K562 (cell line): ENCODE measurements around the gene NAT8. TPM values are rescaled to one million over a fixed set of nuclear protein-coding genes. Genes with fewer than 3 reads are reported as not detected.
"Not testable (repeated sequence)": the region's sequence is repeated elsewhere in the genome, so short reads cannot be mapped to it uniquely, and the experiment has no call there.

ENCODE experiments used
- ATAC-seq: fragments of 200-7000 bp; cut with Tn5 transposase; 3 replicates; pipeline ENCODE4 v1.9.1; 2020; ENCODE audit warnings: moderate library complexity
- BruUV-seq: library from RNA; stranded (reverse); fragments of 400-500 nt; replicated peaks from 2 replicates; lab custom pipeline; 2021; lab: Mats Ljungman, UMichigan
- CTCF ChIA-PET: fragments of 300-600 bp; formaldehyde crosslinking; extraction: SDS; loops from one replicate; lab custom pipeline; 2021; ENCODE audit warnings: low intra/inter-chr PET ratio; lab: Yijun Ruan, JAX
- POLR2A ChIA-PET: fragments of 300-600, 350-650 bp; sonication (Branson Sonifier 250); formaldehyde crosslinking; extraction: SDS; loops from one replicate; lab custom pipeline; 2021; ENCODE audit warnings: antibody characterized with exemption, inconsistent platforms; lab: Yijun Ruan, JAX
- DNase-seq, 4 experiments: peaks; one replicate each; pipeline versions ENCODE4 v3.0.0 to v3.0.0-alpha.2; 2011 to 2018; ENCODE audit warnings: low spot score in 3 of 4, mixed read lengths in 3 of 4; ENCODE audit errors: extremely low read depth in 1 of 4
- FAIRE-seq: peaks from 2 replicates; lab custom pipeline; 2011; peaks lifted over from hg19 to GRCh38; lab: Jason Lieb, UNC
- H2AFZ ChIP-seq: 2 replicates; pipeline ENCODE4 v1.6.0; 2011; ENCODE audit warnings: low read depth, low read length, control low read depth, inconsistent platforms
- H3K27ac ChIP-seq: fragments of 200-600 bp; 3 replicates; pipeline ENCODE4 v1.8.0; 2011; ENCODE audit warnings: low read depth, mild to moderate bottlenecking, control low read depth, inconsistent platforms, low read length, moderate library complexity, mixed read lengths; ENCODE audit errors: extremely low read depth
- H3K27me3 ChIP-seq, 2 experiments: fragments of 300-600 bp in 1 of 2; 2 replicates in 1 of 2; 3 replicates in 1 of 2; pipeline versions ENCODE4 v1.6.0 to v1.8.0; 2011; ENCODE audit warnings: inconsistent platforms in 2 of 2, low read length in 2 of 2, mild to moderate bottlenecking in 1 of 2, mixed read lengths in 1 of 2, moderate library complexity in 1 of 2; ENCODE audit not compliant: control insufficient read depth in 2 of 2, insufficient read depth in 2 of 2
- H3K36me3 ChIP-seq: fragments of 300-600 bp; 3 replicates; pipeline ENCODE4 v1.8.0; 2011; ENCODE audit warnings: mild to moderate bottlenecking, low read length, inconsistent platforms; ENCODE audit not compliant: control insufficient read depth, insufficient read depth
- H3K4me1 ChIP-seq, 2 experiments: fragments of 200-600 bp in 1 of 2; replicated peaks in 1 of 2; 2 replicates in 1 of 2; 3 replicates in 1 of 2; pipeline versions ENCODE4 v1.5.1 to v1.8.0; 2011; ENCODE audit warnings: inconsistent platforms in 2 of 2, low read length in 2 of 2, mild to moderate bottlenecking in 1 of 2, mixed read lengths in 1 of 2, moderate library complexity in 1 of 2; ENCODE audit not compliant: control insufficient read depth in 2 of 2, insufficient read depth in 2 of 2
- H3K4me2 ChIP-seq: 2 replicates; pipeline ENCODE4 v1.6.1; 2011; ENCODE audit warnings: low read length, control low read depth, inconsistent platforms, mixed read lengths; ENCODE audit not compliant: insufficient read depth
- H3K4me3 ChIP-seq: fragments of 200-600 bp; sonication (generic), shearing (Covaris generic); 2 replicates; pipeline ENCODE4 v1.5.1; 2016; ENCODE audit warnings: control low read depth, inconsistent platforms
- H3K79me2 ChIP-seq: fragments of 200-600 bp; 3 replicates; pipeline ENCODE4 v1.8.0; 2011; ENCODE audit warnings: low read length, inconsistent platforms; ENCODE audit not compliant: control insufficient read depth, insufficient read depth
- H3K9ac ChIP-seq, 2 experiments: 2 replicates each; pipeline versions ENCODE4 v1.6.0 to v1.6.1; 2011; ENCODE audit warnings: low read depth in 2 of 2, low read length in 2 of 2, control low read depth in 1 of 2, inconsistent platforms in 1 of 2, mild to moderate bottlenecking in 1 of 2, mixed read lengths in 1 of 2; ENCODE audit not compliant: insufficient read depth in 1 of 2
- H3K9me1 ChIP-seq: one replicate; pipeline ENCODE4 v1.6.0; 2011; ENCODE audit warnings: inconsistent platforms, mild to moderate bottlenecking, low read length, moderate library complexity; ENCODE audit not compliant: control insufficient read depth, insufficient read depth
- H3K9me3 ChIP-seq: replicated peaks from 2 replicates; pipeline ENCODE4 v1.5.1; 2011; ENCODE audit warnings: low read depth, low read length, inconsistent platforms; ENCODE audit not compliant: control insufficient read depth, insufficient read depth
- H4K20me1 ChIP-seq: replicated peaks from 2 replicates; pipeline ENCODE4 v1.6.1; 2011; ENCODE audit warnings: low read length, inconsistent platforms, mixed read lengths; ENCODE audit not compliant: control insufficient read depth, insufficient read depth
- CTCF ChIP-seq, 3 experiments: IDR thresholded peaks in 2 of 3; conservative IDR thresholded peaks in 1 of 3; 2 replicates each; pipeline ENCODE4 v1.5.1; 2011 to 2012; ENCODE audit warnings: low read length in 3 of 3, mild to moderate bottlenecking in 3 of 3, control low read depth in 2 of 3, improper control_type of control experiment in 1 of 3, inconsistent platforms in 1 of 3, low read depth in 1 of 3, mixed read lengths in 1 of 3, moderate library complexity in 1 of 3; ENCODE audit not compliant: insufficient read depth in 2 of 3
- NFIC ChIP-seq: fragments of 450-650 bp; IDR thresholded peaks from 2 replicates; pipeline ENCODE4 v1.6.1; 2017; ENCODE audit warnings: mild to moderate bottlenecking, inconsistent platforms
- NFIX ChIP-seq: fragments of 250-450 bp; sonication (Bioruptor Pico); IDR thresholded peaks from 2 replicates; pipeline ENCODE4 v1.4.0; 2020; ENCODE audit warnings: low read depth, mild to moderate bottlenecking, moderate library complexity
- RAD21 ChIP-seq, 2 experiments: fragments of 250-450 bp in 1 of 2; fragments of 450-650 bp in 1 of 2; sonication (Bioruptor Pico) in 1 of 2; formaldehyde crosslinking in 1 of 2; IDR thresholded peaks in 1 of 2; conservative IDR thresholded peaks in 1 of 2; 2 replicates each; pipeline versions ENCODE4 v1.4.0 to v1.8.0; 2020 to 2022; ENCODE audit warnings: mild to moderate bottlenecking in 2 of 2, moderate library complexity in 1 of 2
- STAG1 ChIP-seq: sonication (generic); formaldehyde crosslinking; IDR thresholded peaks from 2 replicates; pipeline ENCODE4 v1.5.0; 2020; ENCODE audit warnings: missing genetic modification reagents, borderline replicate concordance
- WGBS: fragments of 100-300 bp; shearing (Covaris generic); methylation state at CpG from one replicate; pipeline ENCODE4 v1.1.6; 2016; ENCODE audit warnings: low coverage, mixed read lengths; ENCODE audit not compliant: insufficient coverage; ENCODE audit errors: missing lambda C conversion rate; 5-methylcytosine and 5-hydroxymethylcytosine counted together
- in situ Hi-C: fragments of 300-500 bp; cut with MboI; formaldehyde crosslinking; loops from 4 replicates; pipeline ENCODE4 v1.15.0; 2018; ENCODE audit warnings: inconsistent platforms, mixed read lengths
- intact Hi-C: fragments of 100-400 bp; cut with micrococcal nuclease; formaldehyde crosslinking; loops from 2 replicates; pipeline ENCODE4 v1.14.2; 2022
- polyA plus RNA-seq, 8 experiments: library from polyadenylated mRNA; depleted of rRNA in 4 of 8; stranded (reverse) in 5 of 8; unstranded in 3 of 8; fragments of >200 nt; fragmentation: Nextera tagmentation in 2 of 8; fragmentation: Illumina TruSeq in 1 of 8; extraction: Ambion mirVana in 2 of 8; extraction: Trizol in 1 of 8; gene quantifications; 2 replicates each; pipeline versions ENCODE4 v1.2.1 to v1.2.3, GENCODE V29; 2011 to 2014; ENCODE audit warnings: inconsistent platforms in 1 of 8, missing spikeins in 1 of 8
- total RNA-seq, 7 experiments: library from RNA; depleted of rRNA in 6 of 7; stranded (reverse); fragments of >200 nt in 6 of 7; fragmentation: Illumina TruSeq in 2 of 7; extraction: Trizol in 2 of 7; gene quantifications; 2 replicates each; pipeline versions ENCODE4 v1.2.1 to v1.2.3, GENCODE V29; 2011 to 2021; ENCODE audit warnings: low replicate concordance in 1 of 7

The NAT8 gene
- total and polyA plus RNA-seq, 9 of the 15 experiments (the other 6 are each of a cell fraction or from before 2014, with no cell fraction given): not detected

- DNase-seq, H3K9me3 ChIP-seq, H3K27me3 ChIP-seq, H3K36me3 ChIP-seq, H3K27ac ChIP-seq, POLR2A ChIA-PET, BruUV-seq, H3K4me3 ChIP-seq, H3K4me1 ChIP-seq, H3K4me2 ChIP-seq, H3K79me2 ChIP-seq, H3K9ac ChIP-seq, ATAC-seq, in situ Hi-C loops, H4K20me1 ChIP-seq, H2AFZ ChIP-seq, FAIRE-seq, H3K9me1 ChIP-seq: not testable (repeated sequence)
- WGBS: 13% methylated on average over 1 of the region's 1 CpG
- CTCF ChIA-PET: interaction anchor here (0.5 to 1.6 kb wide), 2 partner anchors 129 to 421 kb away, joined by 3 read pairs; no protein-coding TSS in a partner anchor
- intact Hi-C loops: loop anchor here (10.0 kb wide), 1 partner anchor 460 kb away; the partner anchor contains the start of gene BOLA3
- peak; percentile 88 for TF ChIP-seq NFIC
- TF ChIP-seq NFIX: peak; percentile 65
Observed at GRCh38 chr2:73684325-73684724, 42.1 kb upstream of the NAT8 start.

GRCh38 chr2:73679951-73680571, 37.8 kb upstream of the NAT8 start:
- H3K9ac ChIP-seq, H3K4me3 ChIP-seq, H4K20me1 ChIP-seq, H3K36me3 ChIP-seq, BruUV-seq, H3K27ac ChIP-seq, H3K4me1 ChIP-seq, H3K9me1 ChIP-seq, H2AFZ ChIP-seq, H3K4me2 ChIP-seq, H3K79me2 ChIP-seq, in situ Hi-C loops, H3K27me3 ChIP-seq: not testable (repeated sequence)
- WGBS: 14% methylated on average over 5 of the region's 5 CpGs
- POLR2A ChIA-PET: interaction anchor here (0.5 to 0.9 kb wide), 4 partner anchors 11 to 469 kb away, joined by 3 to 4 read pairs (median 3); partner anchors contain the start of gene CCT7
- CTCF ChIA-PET: interaction anchor here (1.0 kb wide), 1 partner anchor 306 kb away, joined by 3 read pairs; no protein-coding TSS in a partner anchor
- DNase-seq: peak; percentile 17 to 67 (median 30)
- peak; percentile 81 for ATAC-seq
- intact Hi-C loops: loop anchor here (10.0 kb wide), 3 partner anchors 145 to 465 kb away; partner anchors contain the start of genes BOLA3 and STAMBP
- peak; percentile 78 for FAIRE-seq
- TF ChIP-seq CTCF (IDR thresholded peaks at IDR 0.05 in 2 of 3, conservative IDR thresholded peaks at IDR 0.05 in 1 of 3; ENCODE audit: insufficient read depth in 2 of 3, low read depth in 1 of 3, low read length in 3 of 3) (peak; percentile 44 to 65 (median 59); a peak in 5 of 6 replicates), RAD21 (CRISPR knock-in tag; conservative IDR thresholded peaks at IDR 0.05 in 1 of 2, IDR thresholded peaks at IDR 0.05 in 1 of 2) (peak in 1 of 2 experiments; percentile 51; a peak in 3 of 4 replicates), STAG1 (CRISPR knock-in tag) (peak; percentile 19; the same call in 1 of the 2 replicates)
- TF ChIP-seq, all 486 proteins: peak for 3; not testable (repeated sequence) for 483
- H3K9me3 ChIP-seq: not testable (repeated sequence)
